ENCODE data around the gene ARHGEF26. TPM values are rescaled to one million over a fixed set of nuclear protein-coding genes. Genes with fewer than 3 reads are reported as not detected.

The ARHGEF26 gene
- total RNA-seq, 1 donor from 2014 or later = 19.0 TPM

GRCh38 chr3:154151969-154152368 lies 30.8 kb downstream of the ARHGEF26 start:
- no peak for DNase-seq (ENCODE audit: low spot score)

- DNase-seq (ENCODE audit: low spot score) = no peak
Measured at GRCh38 chr3:154152741-154153140, 31.6 kb downstream of the ARHGEF26 start.

GRCh38 chr3:154156530-154156929 lies 35.3 kb downstream of the ARHGEF26 start:
- no peak for DNase-seq (ENCODE audit: low spot score)

- DNase-seq (ENCODE audit: low spot score) = no peak
Measured at GRCh38 chr3:154161806-154162205, 40.6 kb downstream of the ARHGEF26 start.

GRCh38 chr3:154164387-154164786 lies 43.2 kb downstream of the ARHGEF26 start:
- DNase-seq (ENCODE audit: low spot score) = no peak

GRCh38 chr3:154168998-154169795 lies 48.0 kb downstream of the ARHGEF26 start:
- no peak for DNase-seq (ENCODE audit: low spot score)

- no peak for DNase-seq (ENCODE audit: low spot score)
Measured at GRCh38 chr3:154169796-154170110, 48.6 kb downstream of the ARHGEF26 start.

GRCh38 chr3:154170300-154170699 lies 49.1 kb downstream of the ARHGEF26 start:
- DNase-seq (ENCODE audit: low spot score) = no peak

GRCh38 chr3:154175041-154175440 lies 53.9 kb downstream of the ARHGEF26 start:
- DNase-seq (ENCODE audit: low spot score) = no peak

- DNase-seq (ENCODE audit: low spot score) = no peak
Measured at GRCh38 chr3:154176036-154176435, 54.8 kb downstream of the ARHGEF26 start.

GRCh38 chr3:154177406-154177805 lies 56.2 kb downstream of the ARHGEF26 start:
- no peak for DNase-seq (ENCODE audit: low spot score)

GRCh38 chr3:154178172-154178571 lies 57.0 kb downstream of the ARHGEF26 start:
- DNase-seq (ENCODE audit: low spot score) = no peak

GRCh38 chr3:154180836-154181691 lies 59.9 kb downstream of the ARHGEF26 start:
- no peak for DNase-seq (ENCODE audit: low spot score)

- DNase-seq (ENCODE audit: low spot score) = no peak
Measured at GRCh38 chr3:154182322-154182922, 61.2 kb downstream of the ARHGEF26 start.

GRCh38 chr3:154182975-154183374 lies 61.8 kb downstream of the ARHGEF26 start:
- no peak for DNase-seq (ENCODE audit: low spot score)

GRCh38 chr3:154184582-154184981 lies 63.4 kb downstream of the ARHGEF26 start:
- DNase-seq (ENCODE audit: low spot score) = no peak

- no peak for DNase-seq (ENCODE audit: low spot score)
Measured at GRCh38 chr3:154188437-154188836, 67.2 kb downstream of the ARHGEF26 start.

- no peak for DNase-seq (ENCODE audit: low spot score)
Measured at GRCh38 chr3:154188846-154189245, 67.7 kb downstream of the ARHGEF26 start.

- DNase-seq (ENCODE audit: low spot score) = no peak
Measured at GRCh38 chr3:154191520-154191919, 70.3 kb downstream of the ARHGEF26 start.

GRCh38 chr3:154192225-154192624 lies 71.0 kb downstream of the ARHGEF26 start:
- DNase-seq (ENCODE audit: low spot score) = no peak

GRCh38 chr3:154193000-154193615 lies 71.9 kb downstream of the ARHGEF26 start:
- DNase-seq (ENCODE audit: low spot score) = no peak

- no peak for DNase-seq (ENCODE audit: low spot score)
Measured at GRCh38 chr3:154194877-154195276, 73.7 kb downstream of the ARHGEF26 start.

Measured in ureter (tissue), 1 donor.